ENCODE results near the gene FEM1B.

The FEM1B gene

DNA sequence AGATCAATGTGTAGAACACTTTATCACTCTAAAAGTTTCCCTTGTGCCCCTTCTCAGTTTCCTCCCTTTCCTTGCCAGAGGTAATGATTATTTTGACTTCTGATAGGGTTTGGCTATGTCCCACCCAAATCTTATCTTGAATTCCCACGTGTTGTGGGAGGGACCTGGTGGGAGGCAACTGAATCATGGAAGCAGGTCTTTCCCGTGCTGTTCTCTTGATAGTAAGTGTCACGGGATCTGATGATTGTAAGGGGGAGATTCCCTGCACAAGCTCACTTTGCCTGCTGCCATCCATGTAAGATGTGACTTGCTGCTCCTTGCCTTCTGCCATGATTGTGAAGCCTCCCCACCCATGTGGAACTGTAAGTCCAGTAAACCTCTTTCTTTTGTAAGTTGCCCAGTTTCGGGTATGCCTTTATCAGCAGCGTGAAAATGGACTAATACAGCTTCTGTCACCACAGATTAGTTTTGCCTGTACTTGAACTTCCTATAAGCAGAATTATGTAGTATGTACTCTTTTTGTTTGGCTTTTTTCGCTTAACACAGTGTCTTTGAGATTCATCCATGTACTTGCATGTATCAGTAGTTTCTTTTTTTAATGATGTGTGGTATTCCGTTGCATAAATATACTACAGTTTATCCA, 7.2 kb downstream of the FEM1B start:
- no peaks in the 10 kb centered on the region for H3K9me2 ChIP-seq (ENCODE audit: low read depth, low read length)
- H3K79me2 ChIP-seq (ENCODE audit: insufficient read depth, low read length), result peaks cover 92% of the 10 kb centered on the region
- no peaks in the 10 kb centered on the region for H3K9me3 ChIP-seq (ENCODE audit: low read length)
- peaks cover 26% of the 10 kb centered on the region for H3K4me1 ChIP-seq (ENCODE audit: insufficient read depth, low read length, severe bottlenecking)
- H3K36me3 ChIP-seq (ENCODE audit: insufficient read depth, low read length), result peaks cover 38% of the 10 kb centered on the region
- H3K4me2 ChIP-seq (ENCODE audit: low read length), result no peak overlapping the region
- H3K9ac ChIP-seq (ENCODE audit: low read length), result no peak overlapping the region
- no peaks in the 10 kb centered on the region for H4K20me1 ChIP-seq (ENCODE audit: insufficient read depth, low read length)
- no peak overlapping the region for H3K27ac ChIP-seq (ENCODE audit: low read depth, low read length, poor library complexity, severe bottlenecking)
- H3F3A ChIP-seq (ENCODE audit: insufficient read depth, low read length), result no peaks in the 10 kb centered on the region
- TF ChIP-seq CTCF (IDR thresholded peaks at IDR 0.05; ENCODE audit: low read length) (no peak), EZH2 (IDR thresholded peaks at IDR 0.05; ENCODE audit: borderline replicate concordance, low read length) (no peak)
- H3K4me3 ChIP-seq (ENCODE audit: low read depth, low read length, poor library complexity, severe bottlenecking), result no peak overlapping the region
- H3K27me3 ChIP-seq (ENCODE audit: insufficient read depth, low read length), result no peaks in the 10 kb centered on the region
- no peak overlapping the region for H2AFZ ChIP-seq (ENCODE audit: low read length)

DNA sequence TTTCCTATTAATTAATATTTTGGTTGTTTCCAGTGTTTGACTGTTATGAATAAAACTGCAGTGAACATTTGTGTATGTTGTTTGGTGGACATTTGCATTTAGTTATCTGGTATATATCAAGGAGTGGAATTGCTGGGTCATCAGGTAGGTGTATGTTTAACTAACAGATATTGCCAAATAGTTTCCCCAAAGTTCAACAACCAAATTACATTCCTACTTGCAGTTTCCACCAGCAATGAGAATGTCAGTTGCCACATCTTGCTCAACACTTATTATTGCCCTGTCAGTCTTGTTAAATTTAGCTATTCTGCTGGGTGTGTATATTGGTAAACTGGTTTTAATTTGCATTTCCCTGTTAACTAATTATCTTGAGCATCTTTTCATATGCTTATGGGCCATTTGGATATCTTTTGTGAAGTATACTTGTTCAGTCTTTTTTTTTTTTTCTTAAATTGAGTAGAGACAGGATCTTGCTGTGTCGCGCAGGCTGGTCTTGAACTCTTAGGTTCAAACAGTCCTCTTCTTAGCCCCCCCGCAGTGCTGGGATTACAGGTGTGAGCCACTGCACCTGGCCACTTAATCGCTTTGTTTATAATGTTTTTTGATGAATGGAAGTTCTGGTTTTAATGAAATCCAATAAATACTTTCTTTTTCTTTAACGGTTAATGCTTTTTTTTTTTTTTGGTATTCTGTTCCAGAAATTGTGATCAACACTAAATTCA, 7.9 kb downstream of the FEM1B start:
- H2AFZ ChIP-seq (ENCODE audit: low read length), result no peak overlapping the region
- TF ChIP-seq CTCF (IDR thresholded peaks at IDR 0.05; ENCODE audit: low read length), result no peak
- H3K9ac ChIP-seq (ENCODE audit: low read length), result no peak overlapping the region
- H3K27ac ChIP-seq (ENCODE audit: low read depth, low read length, poor library complexity, severe bottlenecking), result no peak overlapping the region
- H3K4me2 ChIP-seq (ENCODE audit: low read length), result no peak overlapping the region
- H3K36me3 ChIP-seq (ENCODE audit: insufficient read depth, low read length), result peaks cover 42% of the 10 kb centered on the region
- no peaks in the 10 kb centered on the region for H3K9me3 ChIP-seq (ENCODE audit: low read length)
- H3F3A ChIP-seq (ENCODE audit: insufficient read depth, low read length), result no peaks in the 10 kb centered on the region
- peaks cover 19% of the 10 kb centered on the region for H3K4me1 ChIP-seq (ENCODE audit: insufficient read depth, low read length, severe bottlenecking)
- no peaks in the 10 kb centered on the region for H3K9me2 ChIP-seq (ENCODE audit: low read depth, low read length)
- no peaks in the 10 kb centered on the region for H4K20me1 ChIP-seq (ENCODE audit: insufficient read depth, low read length)
- H3K79me2 ChIP-seq (ENCODE audit: insufficient read depth, low read length), result peaks cover 85% of the 10 kb centered on the region
- H3K4me3 ChIP-seq (ENCODE audit: low read depth, low read length, poor library complexity, severe bottlenecking), result no peak overlapping the region
- H3K27me3 ChIP-seq (ENCODE audit: insufficient read depth, low read length), result no peaks in the 10 kb centered on the region

- H4K20me1 ChIP-seq (ENCODE audit: insufficient read depth, low read length), result no peaks in the 10 kb centered on the region
- no peak overlapping the region for H3K4me2 ChIP-seq (ENCODE audit: low read length)
- H3F3A ChIP-seq (ENCODE audit: insufficient read depth, low read length), result no peaks in the 10 kb centered on the region
- H3K4me1 ChIP-seq (ENCODE audit: insufficient read depth, low read length, severe bottlenecking), result peaks cover 11% of the 10 kb centered on the region
- H3K27me3 ChIP-seq (ENCODE audit: insufficient read depth, low read length), result no peaks in the 10 kb centered on the region
- H3K9me2 ChIP-seq (ENCODE audit: low read depth, low read length), result no peaks in the 10 kb centered on the region
- H3K79me2 ChIP-seq (ENCODE audit: insufficient read depth, low read length), result peaks cover 82% of the 10 kb centered on the region
- no peaks in the 10 kb centered on the region for H3K9me3 ChIP-seq (ENCODE audit: low read length)
- no peak overlapping the region for H3K27ac ChIP-seq (ENCODE audit: low read depth, low read length, poor library complexity, severe bottlenecking)
- H3K36me3 ChIP-seq (ENCODE audit: insufficient read depth, low read length), result peaks cover 50% of the 10 kb centered on the region
- no peak overlapping the region for H2AFZ ChIP-seq (ENCODE audit: low read length)
- no peak overlapping the region for H3K4me3 ChIP-seq (ENCODE audit: low read depth, low read length, poor library complexity, severe bottlenecking)
- H3K9ac ChIP-seq (ENCODE audit: low read length), result no peak overlapping the region
- no peak for TF ChIP-seq EZH2 (IDR thresholded peaks at IDR 0.05; ENCODE audit: borderline replicate concordance, low read length)
- TF ChIP-seq CTCF (IDR thresholded peaks at IDR 0.05; ENCODE audit: low read length), result no peak
Observed at GRCh38 chr15:68286256-68286655, 8.7 kb downstream of the FEM1B start.

Measured in OCI-LY1 (cell line).